ENCODE results near the gene MOGAT3.

The MOGAT3 gene, protein sequence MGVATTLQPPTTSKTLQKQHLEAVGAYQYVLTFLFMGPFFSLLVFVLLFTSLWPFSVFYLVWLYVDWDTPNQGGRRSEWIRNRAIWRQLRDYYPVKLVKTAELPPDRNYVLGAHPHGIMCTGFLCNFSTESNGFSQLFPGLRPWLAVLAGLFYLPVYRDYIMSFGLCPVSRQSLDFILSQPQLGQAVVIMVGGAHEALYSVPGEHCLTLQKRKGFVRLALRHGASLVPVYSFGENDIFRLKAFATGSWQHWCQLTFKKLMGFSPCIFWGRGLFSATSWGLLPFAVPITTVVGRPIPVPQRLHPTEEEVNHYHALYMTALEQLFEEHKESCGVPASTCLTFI

DNA sequence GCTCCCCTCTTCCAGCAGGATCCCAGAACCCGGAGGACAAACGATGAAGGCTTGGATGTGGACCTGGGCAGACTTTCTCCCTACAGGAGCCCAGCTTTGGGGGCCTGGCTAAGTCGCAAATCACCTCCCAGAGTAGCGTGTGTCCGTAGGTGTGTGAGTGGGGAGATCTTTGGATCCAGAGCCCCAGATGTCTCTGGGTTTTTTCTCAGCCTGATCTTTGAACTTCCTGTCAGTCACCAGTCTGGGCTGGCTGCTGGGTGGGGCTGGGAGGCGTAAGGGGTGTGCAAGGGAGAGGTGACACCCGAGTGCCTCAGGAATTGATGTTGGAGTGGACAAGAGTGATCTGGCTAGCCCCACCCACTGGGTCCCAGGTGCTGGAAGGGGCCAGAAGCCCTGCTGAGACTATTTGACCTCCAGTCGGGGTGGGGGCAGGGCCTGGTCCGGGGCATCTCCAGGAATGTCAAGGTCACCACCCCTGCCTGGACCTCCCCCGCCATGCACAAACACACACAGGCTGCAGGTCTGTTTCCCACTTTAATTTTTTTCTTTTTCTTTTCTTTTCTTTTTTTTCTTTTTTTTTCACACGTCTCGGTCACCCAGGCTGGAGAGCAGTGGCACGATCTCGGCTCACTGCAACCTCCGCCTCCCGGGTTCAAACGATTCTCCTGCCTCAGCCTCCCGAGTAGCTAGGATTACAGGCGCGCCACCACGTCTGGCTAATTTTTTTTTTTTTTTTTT, at the start of gene MOGAT3:
MOGAT3 (minus strand) TSS at position 175 of the 738 bp plus-strand sequence. CDS start 182 bp downstream, outside the sequence.
- no peak for DNase-seq (ENCODE audit: low read depth)

DNA sequence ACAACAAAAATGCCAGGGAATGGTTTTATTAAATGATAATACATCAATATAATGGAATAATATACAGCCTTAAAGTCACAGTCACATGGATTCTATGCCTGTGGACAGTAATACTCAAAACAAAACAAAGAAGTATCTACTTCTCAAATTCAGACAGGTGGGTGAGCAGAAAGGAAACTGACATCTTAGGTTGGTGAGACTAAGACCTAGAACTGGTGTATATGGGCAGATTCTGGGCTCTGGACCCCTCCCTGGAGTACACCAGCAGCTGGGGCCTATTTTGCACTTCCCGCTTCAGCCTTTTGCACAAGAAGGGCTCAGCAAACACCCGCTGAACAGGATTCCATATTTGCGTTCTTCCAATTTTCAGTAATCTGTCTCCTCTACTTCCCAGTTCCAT, 49.5 kb upstream of the MOGAT3 start:
- DNase-seq (ENCODE audit: low read depth): no peak

DNA sequence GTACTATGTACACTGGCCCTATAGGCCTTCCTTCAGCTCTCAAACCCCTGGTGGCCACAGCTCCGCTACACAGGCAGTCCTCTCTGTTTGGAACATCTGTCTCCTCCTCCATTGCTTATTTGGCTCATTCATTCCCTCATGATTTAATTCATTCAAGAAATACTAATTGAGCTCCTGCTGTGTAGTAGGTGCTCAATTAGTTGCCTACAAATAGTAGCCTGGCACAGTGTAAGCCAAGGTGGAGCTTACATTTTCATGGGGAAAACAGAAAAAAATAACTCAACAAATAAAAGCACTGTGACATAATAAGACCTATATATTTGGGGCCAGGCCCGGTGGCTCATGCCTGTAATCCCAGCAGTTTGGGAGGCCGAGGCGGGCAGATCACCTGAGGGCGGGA, 47.4 kb upstream of the MOGAT3 start:
- no peak for DNase-seq (ENCODE audit: low read depth)

DNA sequence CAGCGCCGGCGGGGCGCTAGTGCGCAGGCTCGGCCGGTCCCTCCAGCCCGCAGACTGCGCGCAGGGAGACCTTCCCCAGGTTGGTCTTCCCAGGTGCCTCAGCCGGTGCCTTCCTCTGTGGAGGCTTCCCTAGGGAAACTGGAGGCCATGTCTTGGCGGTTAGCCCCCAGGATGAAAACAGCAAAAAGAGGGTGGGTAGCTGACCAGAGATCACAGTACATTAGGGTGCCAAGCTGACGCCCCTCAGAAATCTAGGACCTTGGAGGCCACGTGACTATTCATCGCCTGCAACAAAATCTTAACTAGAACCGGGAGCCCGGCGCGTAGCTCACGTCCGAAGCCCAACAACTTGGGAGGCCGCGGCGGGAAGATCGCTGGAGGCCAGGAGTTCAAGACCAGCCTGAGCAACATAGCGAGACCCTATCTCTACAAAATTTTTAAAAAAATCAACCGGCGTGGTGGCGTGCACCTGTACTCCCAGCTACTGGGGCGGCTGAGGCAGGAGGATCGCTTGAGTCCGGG, 44.4 kb upstream of the MOGAT3 start:
- DNase-seq (ENCODE audit: low read depth): no peak

DNA sequence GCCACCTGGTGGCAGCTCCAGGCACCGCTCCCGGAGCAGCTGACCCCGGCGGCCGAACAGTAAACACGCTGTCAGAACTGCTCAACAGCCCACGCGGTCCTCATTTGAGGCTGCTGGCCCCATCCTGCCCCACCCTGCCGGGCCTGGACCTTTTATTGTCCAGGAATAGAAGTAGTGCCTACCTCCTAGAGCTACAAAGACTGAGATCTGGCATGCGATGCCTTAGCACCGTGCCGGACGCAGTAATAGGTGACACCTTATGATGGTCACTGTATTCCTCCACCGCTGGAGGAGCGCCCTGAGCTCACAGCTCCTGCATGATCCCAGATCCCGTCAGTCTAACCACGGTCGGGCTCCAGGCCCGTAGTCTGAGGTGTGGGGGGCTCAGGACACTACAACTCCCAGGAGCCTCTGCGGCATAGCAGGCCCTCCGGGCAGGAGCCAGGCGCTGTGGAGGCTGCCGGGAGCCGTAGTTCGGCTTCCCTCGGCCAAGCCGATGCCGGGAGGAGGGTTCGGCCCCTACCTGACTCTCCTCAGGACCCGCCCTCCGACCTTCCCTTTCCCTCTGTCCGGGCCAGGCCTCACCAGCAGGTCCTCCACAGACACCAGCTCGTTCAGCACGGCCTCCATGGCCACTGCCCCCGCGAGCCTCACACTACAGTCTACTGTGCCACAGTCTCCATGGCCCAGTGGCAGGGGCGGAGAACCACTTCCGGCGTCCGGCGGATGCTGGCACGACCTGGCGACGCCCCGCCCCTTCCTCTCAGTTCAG, 43.7 kb upstream of the MOGAT3 start, which contains the start of gene FIS1:
FIS1 (minus strand) TSS at position 707 of the 772 bp plus-strand sequence; CDS start at position 630, 77 bp downstream.
- peak; percentile 82 for DNase-seq (ENCODE audit: low read depth)

DNA sequence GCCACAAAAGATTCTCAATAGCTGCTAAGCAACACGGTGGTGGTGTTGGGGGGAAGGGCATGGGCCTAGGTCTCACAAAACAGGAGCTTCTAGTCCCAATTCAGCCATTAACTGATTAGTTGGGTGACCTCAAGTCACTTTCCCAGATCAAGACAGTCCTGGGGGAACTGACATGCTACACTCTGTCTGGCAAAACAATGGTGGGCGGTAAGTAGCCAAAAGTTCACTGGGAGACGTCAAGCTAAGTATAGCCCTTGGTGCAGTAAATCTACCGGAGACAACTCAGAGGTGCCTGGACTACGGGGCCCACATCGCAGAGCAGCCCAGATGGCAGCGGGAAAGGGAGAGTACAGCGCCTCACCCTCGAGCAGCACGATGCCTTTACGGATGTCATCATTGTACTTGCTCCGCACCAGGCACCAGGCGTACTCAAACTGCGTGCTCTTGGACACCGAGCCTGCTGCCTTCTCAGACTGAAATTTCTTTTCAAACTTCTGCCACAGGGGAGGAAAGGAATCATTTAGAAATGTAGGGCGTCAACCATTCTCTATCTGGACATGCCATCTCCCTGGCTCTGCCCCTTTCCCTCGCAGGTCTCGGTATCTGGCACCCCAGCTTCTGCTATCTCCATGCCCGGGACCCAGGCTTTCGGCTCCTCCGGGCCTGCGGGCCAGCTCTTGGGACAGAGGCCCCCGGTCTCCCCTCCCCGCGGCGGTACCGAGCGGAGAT, 43.0 kb upstream of the MOGAT3 start:
- no peak for DNase-seq (ENCODE audit: low read depth)

DNA sequence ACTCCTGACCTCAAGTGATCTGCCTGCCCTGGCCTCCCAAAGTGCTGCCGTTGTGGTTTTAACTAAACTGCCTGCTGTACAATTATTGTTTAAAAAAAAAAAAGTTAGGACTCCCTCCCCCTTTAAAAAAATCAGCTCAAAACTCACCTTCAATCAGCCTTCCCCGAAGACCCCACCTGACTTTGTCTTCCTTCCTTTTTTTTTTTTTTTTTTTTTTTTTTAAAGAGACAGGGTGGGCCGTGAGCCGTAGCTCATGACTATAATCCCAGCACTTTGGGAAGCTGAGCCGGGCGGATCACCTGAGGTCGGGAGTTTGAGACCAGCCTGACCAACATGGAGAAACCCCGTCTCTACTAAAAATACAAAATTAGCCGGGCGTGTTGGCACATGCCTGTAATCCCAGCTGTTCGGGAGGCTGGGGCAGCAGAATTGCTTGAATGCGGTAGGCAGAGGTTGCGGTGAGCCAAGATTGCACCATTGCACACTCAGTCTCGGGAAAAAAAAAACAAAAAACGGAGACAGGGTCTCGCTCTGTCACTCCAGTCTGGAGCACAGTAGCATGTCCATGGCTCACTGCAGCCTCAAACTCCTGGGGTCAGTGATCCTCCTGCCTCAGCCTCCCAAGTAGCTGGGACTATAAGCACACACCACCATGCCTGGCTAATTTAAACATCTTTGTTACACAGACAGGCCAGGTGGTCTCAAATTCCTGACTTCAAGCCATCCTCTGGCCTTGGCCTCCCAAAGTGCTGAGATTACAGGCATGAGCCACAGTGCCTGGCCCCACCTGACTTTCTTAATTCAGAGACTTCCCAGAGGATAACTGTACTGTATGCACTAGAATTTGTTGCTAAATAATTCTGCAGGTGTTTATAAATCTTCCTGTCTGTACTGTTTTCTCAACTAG, 40.9 kb upstream of the MOGAT3 start:
- no peak for DNase-seq (ENCODE audit: low read depth)

DNA sequence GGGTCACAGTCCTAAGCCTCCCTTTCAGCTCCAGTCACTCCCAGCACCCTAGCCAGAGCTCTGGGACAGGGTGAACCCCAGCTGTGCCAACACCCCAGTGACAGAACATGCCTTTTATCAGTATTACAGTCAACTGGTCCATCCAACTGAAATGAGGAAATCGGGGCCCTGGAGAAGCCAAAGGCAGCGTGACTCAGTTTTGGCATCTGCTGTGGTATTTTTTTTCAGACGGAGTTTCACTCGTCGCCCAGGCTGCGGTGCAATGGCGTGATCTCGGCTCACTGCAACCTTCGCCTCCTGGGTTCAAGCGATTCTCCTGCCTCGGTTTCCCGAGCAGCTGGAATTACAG, 40.2 kb upstream of the MOGAT3 start:
- DNase-seq (ENCODE audit: low read depth): no peak

DNA sequence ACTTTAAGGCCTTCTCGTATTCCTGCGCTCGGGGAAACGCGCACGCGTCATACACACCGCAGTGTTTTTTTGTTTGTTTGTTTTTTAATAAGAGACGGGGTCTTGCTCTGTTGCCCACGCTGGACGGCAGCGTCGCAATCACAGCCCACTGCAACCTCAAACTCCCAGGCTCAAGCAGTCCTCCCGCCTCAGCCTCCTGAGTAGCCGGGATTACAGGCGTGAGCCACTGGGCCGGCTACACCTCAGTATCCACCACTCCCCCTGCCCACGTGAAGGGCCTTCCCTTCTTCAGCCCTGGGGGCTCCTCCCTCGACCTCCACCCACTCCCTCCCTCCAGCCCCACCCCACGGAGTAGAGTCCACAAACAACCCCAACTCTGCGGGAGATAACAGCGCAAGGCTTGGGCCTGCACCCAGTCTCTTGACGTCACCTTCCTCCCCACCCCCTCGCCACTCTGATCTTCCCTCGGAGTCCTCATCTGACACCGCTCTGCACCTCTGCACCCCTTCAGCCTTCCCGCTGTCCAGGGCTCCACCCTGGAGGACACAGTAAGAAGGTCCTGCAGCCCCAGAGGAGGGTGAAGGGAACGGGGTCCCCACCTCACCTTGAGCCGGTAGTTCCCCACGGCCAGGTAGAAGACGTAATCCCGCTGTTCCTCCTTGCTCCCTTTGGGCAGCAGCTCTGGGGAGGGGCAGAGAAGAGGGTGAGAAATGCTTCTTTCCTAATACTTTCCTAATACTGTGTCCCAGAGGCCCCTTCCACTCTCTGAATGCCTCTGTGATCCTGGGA, 39.6 kb upstream of the MOGAT3 start:
- DNase-seq (ENCODE audit: low read depth): no peak

DNA sequence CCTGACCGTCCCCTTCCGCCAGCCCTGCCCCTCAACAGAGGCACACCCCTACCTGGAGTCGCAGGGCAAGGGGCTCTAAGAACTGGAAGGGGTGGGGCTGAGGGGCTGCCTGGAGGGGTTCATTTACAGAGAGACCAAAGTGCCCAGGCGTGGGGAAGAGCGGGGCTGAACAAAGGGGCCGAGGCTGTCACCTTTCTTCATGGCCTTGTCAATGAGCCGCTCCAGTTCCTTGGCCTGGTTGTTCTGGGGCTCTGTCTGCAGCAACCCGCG, 39.0 kb upstream of the MOGAT3 start:
- no peak for DNase-seq (ENCODE audit: low read depth)

DNA sequence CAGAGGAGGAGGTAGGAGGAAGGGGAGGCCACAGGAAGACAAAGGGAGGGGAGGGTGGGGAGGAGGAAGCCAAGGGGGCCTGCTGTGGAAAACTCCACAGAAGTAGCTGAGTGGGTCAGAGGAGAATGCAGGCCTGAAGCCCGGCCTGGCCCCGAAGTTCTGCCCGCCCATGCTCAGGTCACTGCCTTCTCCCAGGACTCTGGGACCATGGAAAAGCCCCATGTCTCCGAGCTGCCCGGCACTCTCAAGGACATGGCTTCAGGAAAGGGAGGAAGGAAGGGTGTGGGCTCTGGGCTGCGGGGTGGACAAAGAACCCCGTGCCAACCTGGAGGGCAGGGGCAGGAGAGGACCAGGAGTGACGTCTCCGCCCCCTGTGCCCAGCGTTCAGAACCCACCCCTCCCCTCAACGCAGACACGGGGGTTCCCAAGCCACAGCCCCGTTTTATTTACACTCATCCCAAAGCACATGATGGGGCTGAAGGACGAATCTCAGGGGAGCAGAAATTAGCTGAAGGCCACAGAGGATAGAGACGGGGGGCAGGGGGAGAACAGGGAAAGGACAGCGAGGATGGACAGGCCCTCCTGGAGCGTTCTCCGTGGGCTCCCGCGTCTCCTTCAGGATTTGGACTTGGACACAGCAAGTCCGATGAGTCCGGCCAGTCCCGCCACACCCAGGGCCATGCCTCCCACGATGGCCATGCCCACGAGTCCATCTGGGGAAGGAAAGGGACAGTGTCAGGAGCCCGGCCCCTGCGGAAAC, 38.5 kb upstream of the MOGAT3 start:
- no peak for DNase-seq (ENCODE audit: low read depth)

DNA sequence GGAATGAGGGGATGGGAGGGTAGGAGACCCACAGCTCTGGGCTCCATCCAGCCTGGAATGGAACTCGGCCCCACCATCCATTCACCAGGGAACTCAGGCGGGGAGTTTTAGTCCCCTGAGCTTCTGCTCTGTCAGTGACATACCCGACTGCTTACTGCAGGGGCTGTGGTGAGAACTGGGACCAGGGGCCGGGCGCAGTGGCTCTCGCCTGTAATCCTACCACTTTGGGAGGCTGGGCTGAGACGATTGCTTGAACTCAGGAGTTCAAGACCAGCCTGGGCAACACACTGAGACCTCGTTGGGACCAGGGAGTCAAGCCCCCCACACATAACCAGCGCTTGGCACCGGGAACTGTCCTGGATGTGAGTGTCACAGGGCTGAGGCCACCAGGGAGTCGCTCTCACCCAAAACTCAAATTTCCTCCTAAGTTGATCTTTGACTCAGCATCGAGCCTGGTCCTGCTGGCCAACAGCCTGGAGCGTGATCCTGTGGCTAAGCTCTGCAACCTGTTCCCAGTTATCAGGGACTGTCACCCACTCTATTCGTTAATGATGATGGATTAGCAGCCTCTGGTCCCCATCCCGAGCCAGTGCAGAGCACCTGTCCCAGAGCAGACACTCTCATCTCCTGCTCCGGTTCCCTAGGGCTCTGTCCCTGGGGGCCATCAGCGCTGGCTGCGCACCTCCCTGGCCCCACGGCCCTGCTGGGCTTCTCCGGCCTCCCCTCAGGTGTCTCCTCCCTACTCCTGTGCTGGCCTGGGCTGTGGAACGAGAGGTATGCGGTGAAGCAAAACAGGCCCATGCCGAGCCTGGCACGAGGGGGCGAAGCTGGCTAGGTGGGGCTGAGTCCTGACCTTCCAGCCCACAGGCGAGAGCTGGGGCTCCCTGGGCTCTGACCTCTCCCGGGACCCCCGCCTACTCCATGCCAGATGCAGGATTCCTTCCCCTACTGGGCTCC, 37.7 kb upstream of the MOGAT3 start:
- no peak for DNase-seq (ENCODE audit: low read depth)

DNA sequence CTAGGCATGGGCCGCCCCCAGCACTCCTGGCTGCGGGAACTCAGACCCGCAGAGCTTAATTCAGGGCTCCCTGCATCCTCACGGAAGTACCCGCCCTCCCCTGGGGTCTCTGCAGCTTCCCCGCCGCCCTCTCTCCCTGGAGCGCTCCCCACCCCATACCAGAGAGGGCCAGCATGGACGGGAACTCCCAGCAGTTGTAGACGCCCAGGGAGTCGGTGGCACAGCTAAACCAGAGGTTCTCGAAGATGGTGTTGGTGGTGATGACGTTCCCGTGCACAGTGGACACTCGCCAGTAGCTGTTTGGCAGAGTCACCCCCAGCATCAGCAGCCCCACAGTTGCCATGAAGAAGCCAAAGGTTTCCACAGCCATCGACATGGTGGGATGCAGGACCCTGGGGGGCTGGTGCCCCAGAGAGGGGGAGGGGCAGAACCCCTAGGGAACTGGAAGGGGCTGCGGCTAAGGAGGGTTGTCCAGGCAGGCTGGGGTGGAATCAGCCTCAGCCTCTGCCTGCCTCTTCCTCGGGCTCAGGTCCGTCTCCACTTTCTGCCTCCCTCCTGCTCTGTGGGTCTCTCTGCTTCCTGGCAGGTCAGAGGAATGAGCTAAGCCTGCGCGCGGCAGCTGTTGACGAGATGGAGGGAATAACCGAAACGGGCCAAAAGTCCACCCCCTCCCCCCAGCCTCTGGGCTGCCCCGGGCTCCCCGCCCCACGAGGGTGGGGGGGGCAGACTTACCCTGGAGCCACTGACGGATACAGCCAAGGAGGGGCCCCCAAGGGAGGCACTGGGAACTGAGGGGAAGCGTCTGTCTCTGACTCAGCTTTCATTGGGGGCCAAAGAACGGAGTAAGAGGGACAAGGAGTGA, 36.6 kb upstream of the MOGAT3 start, which contains the start of gene CLDN15:
CLDN15 (minus strand) TSS at position 597 of the 862 bp plus-strand sequence; CDS start at position 376, 221 bp downstream.
- DNase-seq (ENCODE audit: low read depth): no peak

DNA sequence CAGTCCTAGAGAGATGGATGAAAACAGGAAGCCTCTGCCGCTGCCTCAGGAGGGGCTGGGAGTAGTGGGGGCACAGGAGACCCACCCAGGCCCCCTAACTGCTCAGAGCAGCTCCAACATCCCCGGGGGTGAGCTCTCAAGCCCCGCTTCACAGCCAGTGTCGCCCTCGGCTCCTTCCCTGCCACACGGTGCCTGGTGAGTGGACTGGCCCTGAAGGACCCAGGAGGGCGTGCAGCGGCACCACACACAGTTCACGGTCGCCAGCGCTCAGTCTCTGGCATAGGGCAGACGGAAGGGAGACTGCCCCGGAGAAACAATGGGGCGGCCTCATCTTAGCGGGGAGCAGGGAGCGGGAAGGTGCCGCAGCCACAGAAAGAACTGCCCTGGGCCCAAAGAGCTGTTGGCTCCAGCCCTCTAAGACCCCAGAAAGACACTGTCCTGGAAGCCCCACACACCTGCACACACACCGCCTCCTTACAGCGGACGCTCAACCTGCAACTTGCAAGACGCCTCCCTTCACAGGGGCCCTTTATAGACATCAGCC, 35.5 kb upstream of the MOGAT3 start:
- no peak for DNase-seq (ENCODE audit: low read depth)

DNA sequence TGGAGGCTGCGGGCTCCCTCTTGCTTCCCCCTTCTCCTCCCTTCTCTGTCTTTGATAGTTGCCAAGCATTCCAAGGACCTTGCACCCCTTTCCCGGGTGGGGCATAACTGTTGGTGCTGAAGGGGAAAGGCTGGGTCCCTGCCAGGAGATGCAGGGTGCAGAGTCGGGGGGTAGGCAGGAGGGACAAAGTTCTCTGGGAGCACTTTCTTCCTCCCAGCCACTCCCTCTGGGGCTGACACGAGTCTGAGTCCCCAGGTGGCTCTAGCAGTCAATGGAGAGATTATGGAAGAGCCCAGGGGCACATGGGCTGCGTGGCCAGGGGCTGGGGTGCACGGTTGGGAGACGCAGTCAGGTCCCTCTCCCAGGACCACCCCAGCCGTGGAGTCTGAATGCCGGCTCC, 34.7 kb upstream of the MOGAT3 start:
- no peak for DNase-seq (ENCODE audit: low read depth)

DNA sequence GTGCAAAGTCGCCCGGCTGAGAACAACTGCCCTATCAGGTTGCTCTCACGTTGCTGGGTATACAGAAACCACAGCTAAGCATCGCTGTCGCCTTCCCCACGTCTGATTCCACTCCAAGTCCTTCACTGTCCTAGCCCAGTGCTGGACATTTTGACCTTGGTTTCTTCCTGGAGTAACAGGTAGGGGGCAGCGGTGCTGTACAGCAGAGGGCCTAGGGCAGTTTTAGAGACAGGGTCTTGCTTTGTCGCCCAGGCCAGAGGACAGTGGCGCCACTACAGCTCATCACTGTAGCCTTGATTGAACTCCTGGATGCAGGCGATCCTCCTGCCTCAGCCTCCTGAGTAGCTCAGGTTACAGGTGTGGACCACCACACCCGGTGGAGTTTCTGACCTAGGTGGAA, 34.2 kb upstream of the MOGAT3 start:
- no peak for DNase-seq (ENCODE audit: low read depth)

DNA sequence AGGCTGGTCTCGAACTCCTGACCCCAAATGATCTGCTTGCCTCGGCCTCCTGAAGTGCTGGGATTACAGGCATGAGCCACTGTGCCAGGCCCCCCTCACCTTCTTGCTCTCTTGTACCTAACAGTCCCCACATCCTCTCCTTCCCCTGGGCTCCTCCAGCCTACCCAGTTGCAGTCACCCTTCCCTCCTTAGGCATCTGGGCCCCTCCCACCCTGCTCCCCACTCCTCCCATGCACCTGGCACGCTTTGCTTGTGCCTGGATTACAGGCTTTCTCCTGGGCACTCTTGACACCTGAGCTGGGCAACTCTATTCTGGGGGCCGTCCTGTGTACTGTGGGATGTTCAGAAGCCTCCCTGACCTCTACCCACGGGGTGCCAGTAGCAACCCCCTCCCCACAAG, 33.8 kb upstream of the MOGAT3 start:
- no peak for DNase-seq (ENCODE audit: low read depth)
